Retinal pigment epithelial cell (primary cell): ENCODE data around the gene PXN.

Source experiments
- DNase-seq: peaks from one replicate; pipeline ENCODE4 v3.0.0-alpha.2; 2010; ENCODE audit warnings: low read depth
- H3K4me3 ChIP-seq: 2 replicates; pipeline ENCODE4 v1.5.1; 2011; ENCODE audit warnings: mild to moderate bottlenecking, low read length, control low read depth, moderate library complexity
- TF ChIP-seq, protein P1 (sequence below): conservative IDR thresholded peaks from 2 replicates; pipeline ENCODE4 v1.5.1; 2011; ENCODE audit warnings: low read depth, low read length, control low read depth, inconsistent platforms

PXN gene

DNA sequence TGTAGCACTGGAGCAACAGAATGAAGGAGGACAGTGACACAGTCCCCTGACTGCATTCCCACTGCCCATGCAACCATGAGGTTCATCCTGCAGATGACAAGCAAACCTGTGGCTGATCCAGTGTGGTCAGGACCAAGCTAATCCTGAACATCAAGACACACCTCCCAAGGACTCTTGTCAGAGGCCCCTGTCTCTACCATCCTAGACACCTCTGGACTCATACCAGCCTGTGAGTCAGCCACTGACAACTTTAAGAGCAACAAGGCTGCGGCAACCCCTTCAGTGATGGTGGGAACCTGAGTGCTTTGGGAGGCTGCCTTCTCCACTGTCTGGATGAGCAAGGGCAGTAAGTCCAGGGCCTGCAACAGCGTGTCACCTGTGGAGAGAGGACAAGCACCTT lies 95.6 kb downstream of the PXN start:
- H3K4me3 ChIP-seq: no peak overlapping the region
- DNase-seq: no peak
- TF ChIP-seq, protein P1, sequence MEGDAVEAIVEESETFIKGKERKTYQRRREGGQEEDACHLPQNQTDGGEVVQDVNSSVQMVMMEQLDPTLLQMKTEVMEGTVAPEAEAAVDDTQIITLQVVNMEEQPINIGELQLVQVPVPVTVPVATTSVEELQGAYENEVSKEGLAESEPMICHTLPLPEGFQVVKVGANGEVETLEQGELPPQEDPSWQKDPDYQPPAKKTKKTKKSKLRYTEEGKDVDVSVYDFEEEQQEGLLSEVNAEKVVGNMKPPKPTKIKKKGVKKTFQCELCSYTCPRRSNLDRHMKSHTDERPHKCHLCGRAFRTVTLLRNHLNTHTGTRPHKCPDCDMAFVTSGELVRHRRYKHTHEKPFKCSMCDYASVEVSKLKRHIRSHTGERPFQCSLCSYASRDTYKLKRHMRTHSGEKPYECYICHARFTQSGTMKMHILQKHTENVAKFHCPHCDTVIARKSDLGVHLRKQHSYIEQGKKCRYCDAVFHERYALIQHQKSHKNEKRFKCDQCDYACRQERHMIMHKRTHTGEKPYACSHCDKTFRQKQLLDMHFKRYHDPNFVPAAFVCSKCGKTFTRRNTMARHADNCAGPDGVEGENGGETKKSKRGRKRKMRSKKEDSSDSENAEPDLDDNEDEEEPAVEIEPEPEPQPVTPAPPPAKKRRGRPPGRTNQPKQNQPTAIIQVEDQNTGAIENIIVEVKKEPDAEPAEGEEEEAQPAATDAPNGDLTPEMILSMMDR: no peak

DNA sequence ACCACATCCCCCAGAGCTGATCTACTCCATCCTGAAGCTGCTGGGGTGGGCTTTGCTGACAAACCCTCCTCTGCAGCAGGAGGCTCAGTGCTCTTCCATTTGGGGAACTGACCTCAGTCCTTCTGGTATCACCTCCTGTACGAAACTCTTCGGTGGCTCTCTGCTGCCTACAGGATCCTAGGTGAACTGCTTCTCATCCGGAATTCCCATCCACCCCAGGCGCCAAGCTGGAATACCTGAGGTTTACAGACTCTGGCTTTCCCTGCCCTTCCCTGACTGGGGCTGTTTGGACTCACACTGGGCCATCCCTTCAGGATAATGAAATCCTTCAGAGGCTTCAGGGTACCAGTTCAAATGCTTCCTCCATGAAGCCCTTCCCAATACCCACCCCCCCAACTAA lies 97.2 kb downstream of the PXN start:
- DNase-seq: no peak
- TF ChIP-seq, protein P1: no peak
- no peak overlapping the region for H3K4me3 ChIP-seq

DNA sequence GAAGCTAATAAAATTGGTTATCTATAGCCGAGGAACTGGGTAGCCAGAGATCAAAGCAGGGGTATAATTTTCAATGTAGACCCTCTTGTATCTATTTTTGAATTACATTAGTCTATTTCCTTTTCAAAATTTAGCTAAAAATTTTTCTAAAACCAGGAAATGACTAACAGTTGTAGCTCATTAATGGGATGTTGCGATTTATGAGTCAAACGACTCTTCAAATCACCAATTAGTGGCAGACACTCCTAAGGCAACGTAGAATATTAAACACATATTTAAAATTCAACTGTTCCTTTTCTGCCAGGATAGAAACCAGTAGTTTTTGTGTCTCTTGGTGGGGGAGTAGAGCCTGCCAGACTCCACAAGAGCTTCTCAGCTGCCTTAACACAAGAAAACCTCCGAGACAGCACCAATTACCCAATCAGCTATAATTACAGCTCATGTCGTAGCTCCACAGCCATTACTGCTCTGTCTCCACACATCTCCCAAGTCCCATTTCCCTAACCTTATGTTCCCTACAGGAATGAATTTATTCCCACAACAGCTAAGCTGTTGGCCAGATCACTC lies 97.9 kb downstream of the PXN start:
- TF ChIP-seq, protein P1: no peak
- no peak for DNase-seq
- no peak overlapping the region for H3K4me3 ChIP-seq

DNA sequence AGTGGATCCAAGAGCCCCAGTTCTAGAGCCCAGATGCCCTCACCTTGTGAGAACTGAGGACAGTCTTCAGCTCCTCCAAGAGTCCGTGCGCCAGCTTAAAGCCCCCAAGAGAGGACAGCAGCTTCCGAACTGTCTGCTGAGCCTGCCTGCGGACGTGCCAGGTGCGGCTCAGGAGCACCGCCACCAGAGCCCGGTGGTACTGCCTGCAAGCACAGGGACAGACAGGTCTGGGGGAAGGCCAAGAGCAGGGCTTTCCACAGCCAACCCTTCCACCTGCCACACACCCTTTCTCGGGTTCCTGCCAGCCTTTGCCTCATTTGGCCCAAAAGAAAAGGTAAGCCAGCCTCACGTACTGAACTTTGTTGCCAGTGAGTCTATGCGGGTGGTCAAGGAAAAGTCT lies 101.2 kb downstream of the PXN start:
- TF ChIP-seq, protein P1: no peak
- no peak overlapping the region for H3K4me3 ChIP-seq
- no peak for DNase-seq

DNA sequence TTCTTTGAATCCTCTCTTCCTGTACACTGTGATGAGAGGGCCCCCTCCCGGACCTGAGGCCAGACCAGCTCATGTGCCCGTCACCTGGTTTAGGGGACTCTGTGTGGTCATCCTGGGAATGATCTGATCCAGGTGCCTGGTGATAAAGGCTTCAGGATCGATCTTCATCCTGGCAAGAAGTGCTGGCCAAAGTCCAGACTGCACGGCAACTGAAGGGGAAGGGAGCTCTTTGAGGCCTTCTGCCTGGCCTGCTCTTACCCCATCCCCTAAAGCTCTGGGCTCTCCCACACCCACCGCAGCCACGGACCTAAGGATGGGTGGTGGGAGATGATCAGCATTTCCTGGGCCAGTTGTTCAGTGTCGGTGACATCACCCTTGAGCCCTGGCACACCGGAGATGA lies 102.8 kb downstream of the PXN start:
- TF ChIP-seq, protein P1: no peak
- no peak overlapping the region for H3K4me3 ChIP-seq
- no peak for DNase-seq

DNA sequence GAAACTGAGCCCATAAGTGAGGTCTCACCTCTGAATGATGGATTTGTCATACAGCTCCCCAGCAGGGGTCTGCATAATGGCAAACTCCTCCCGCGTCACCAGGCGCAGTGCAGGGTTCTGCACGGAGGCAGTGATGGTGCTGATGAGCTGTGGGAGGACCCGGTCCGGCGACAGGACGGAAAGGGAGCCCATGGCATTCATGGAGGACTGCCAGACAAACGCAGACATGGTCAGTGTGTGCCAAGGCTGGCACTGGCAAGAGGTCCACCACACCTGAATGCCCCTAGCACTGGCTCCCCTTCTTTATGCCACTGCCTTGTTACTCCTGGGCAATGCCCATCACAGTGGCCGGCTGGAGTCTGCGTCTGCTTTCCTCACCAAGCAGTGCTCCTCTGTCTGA lies 103.7 kb downstream of the PXN start:
- TF ChIP-seq, protein P1: no peak
- no peak for DNase-seq
- no peak overlapping the region for H3K4me3 ChIP-seq
